ENCODE measurements around the gene NCK1.

The NCK1 gene

DNA sequence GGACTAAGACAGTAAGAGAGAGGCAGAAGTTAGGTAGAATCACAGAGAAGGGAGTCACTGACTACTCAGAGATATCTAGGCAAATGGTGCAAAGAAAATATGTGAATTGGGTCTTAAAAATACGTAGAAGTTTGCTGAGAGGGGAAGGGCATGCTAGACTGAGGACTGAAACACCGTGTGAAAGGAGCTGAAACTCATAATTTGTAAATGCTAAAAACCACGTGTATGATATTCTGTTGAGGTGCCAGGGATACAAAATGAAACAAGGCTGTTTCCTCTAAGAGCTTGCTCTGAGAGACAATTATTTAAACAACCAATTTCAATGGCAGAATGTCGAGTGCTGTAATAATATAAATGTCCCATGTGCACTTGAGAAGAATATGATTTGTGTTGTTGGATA, 47.2 kb downstream of the NCK1 start:
- DNase-seq, result no peak

GRCh38 chr3:136910697-136911096, 48.7 kb downstream of the NCK1 start:
- no peak for DNase-seq

DNA sequence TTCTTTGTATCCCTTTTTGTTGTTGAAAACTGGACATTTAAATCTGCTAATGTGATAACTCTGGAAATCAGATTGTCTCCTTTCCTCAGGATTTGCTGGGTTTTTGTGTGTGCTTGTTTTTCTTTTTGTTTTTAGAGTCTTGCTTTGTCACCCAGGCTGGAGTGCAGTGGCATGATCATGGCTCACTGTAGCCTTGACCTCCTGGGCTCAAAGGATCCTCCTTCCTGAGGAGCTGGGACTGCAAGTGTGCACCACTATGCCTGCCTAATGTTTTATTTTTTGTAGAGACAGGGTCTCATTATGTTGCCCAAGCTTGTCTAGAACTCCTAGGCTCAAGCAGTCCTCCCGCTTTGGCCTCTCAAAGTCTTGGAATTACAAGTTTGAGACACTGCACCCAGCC, 51.2 kb downstream of the NCK1 start:
- DNase-seq, result no peak

DNA sequence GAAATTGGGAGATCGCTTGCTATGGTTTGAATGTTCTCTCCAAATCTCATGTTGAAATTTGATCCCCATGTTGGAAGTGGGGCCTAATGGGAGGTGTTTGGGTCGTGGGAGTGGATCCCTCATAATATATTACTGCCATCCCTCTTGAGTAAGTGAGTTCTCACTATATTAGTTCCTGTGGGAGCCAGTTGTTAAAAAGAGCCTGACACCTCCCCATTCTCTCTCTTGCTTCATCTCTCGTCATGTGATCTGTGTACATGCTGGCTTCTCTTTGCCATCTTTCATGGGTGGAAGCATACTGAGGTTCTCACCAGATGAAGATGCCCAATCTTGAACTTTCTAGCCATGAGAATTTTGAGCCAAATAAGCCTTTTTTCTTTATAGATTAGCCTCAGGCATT, 52.7 kb downstream of the NCK1 start:
- DNase-seq, result no peak

GRCh38 chr3:136916223-136916622, 54.2 kb downstream of the NCK1 start:
- DNase-seq, result no peak

DNA sequence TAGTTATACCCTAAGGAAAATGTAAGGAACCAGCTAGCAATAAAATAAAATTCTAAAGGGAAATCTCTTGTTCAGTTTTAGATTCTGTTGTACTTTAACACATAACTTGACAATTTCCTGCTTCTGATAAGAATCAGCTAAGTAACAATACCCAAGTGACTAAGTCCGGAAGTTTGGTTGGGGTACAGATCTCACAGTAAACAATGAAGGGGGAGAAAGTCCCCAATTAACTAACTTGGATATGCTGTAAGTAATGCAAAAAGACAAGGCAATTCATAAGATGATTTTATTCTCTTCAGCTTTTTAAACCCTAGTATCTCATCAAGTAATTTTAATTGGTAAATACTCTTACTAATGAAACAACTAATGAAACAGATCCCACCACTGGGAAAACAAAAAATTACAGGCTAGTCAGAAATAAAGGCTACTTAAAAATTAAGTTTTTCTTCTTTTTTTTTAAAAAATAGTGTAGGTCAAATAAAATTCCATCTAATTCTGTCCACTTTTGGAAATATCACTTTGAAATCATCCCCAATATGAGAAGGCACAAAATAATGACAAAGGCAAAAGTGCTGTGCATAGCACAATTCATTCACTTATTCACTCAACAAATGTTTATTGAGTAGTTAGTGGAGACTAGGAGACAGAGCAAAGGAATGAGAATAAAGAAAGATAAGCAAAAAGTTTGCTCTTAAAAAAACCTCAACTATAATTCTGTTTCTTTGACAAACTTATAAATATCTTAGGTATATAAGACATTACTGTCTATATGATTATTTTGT, 58.0 kb downstream of the NCK1 start:
- DNase-seq, result no peak

GRCh38 chr3:136920904-136921611, 59.0 kb downstream of the NCK1 start:
- DNase-seq, result no peak

DNA sequence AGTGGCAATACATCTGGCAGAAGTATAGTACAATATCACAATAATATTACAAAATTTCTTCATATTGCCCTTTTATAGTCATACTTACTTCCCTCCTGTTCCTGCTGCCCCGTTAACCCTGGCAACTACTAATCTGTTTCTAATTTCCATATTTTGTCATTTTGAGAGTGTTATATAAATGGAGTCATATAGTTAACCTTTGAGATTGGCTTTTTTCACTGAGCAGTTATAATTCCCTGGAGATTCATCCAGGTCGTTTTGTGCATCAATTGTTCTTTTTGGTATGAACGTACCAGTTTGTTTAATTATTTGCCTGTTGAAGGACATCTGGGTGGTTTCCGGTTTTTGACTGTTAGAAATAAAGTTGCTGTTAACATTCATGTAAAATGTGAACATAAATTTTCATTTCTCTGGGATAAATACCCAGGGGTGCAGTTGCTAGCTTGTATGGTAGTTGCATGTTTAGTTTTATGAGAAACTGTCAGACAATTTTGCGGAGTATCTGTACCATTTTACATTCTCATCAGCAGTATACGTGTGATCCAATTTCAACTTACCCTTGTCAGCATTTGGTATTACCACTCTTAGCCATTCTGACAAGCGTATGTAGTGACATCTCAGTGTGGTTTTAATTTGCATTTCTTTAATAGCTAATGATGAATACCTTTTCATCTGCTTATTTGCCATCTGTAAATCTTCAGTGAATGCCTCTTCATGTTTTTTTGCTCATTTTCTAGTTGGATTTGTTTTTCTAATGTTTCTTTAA, 63.6 kb downstream of the NCK1 start:
- DNase-seq, result no peak

GRCh38 chr3:136928240-136928639, 66.2 kb downstream of the NCK1 start:
- DNase-seq, result no peak

GRCh38 chr3:136929977-136930670, 68.1 kb downstream of the NCK1 start:
- no peak for DNase-seq

- DNase-seq, result no peak
Measured at GRCh38 chr3:136931606-136932005, 69.6 kb downstream of the NCK1 start.

DNA sequence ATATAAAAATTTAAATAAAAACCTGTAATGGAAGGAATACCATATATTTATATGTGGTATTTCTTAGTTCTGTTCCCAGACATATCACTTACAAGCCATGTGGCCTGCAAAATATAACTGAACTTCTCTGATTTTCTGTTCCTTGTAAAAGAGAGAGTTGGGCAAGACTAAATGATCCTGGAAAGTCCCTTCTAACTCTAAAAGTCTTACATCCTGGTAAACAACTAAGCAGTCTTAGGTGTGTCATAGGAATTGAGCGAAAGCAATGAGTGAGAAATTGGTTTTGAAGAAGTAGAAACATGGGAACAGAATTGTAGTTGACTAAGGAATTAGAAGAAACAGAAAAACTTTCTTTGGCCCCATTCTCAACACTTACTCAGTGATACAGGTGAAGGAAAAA, 70.5 kb downstream of the NCK1 start:
- DNase-seq, result no peak

DNA sequence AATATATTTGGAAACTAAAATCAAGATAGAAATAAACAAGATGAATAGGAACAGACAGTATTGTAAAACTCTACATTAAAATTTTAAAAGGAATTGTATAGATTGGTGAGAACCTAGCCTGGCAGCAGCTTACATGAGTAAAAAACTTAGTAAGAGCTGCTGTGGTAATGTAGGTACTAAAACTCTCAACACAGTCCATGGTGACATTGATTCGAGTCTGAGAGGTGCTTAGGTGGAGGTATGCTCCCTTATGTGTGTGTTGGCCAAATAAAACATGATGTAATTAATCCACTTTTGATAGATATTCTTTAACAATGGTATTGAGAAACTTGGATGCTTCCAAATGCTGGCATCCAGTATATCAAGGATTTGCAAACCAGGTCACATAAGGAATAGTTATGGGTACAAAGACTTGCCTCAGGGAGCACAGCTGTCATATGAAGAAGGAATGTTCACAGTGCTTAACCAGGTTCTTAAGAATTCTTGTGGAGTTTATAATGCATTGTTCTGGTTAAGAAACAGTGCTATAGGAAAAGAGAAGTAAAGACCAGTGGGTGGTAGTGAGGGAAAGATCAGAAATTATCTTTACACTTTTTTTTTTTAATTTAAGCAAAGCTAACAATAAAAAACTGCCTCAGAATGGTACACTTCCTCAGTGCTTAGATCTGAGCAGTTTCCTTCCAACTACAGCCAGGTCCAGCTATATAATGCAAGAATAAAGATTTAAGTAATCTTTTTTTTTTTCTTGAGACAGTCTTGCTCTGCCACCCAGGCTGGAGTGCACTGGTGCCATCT, 71.2 kb downstream of the NCK1 start:
- no peak for DNase-seq

DNA sequence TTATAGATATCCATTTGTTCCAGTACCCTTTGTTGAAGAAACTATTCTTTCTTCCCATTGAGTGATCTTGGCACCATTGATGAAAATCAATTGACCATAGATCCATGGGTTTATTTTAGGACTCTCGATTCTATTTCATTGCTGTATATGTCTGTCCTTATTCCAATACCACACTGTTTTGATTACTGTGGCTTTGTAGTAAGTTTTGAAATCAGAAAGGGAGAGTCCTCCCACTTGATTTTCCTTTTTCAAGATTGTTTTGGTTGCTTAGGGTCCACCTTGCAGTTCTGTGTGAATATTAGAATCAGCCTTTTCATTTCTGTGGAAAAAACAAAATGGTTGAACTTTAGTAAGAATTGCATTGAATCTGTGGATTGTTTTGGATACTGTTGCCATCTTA, 75.2 kb downstream of the NCK1 start:
- DNase-seq, result no peak

- DNase-seq, result no peak
Measured at GRCh38 chr3:136937851-136938250, 75.8 kb downstream of the NCK1 start.

- no peak for DNase-seq
Measured at GRCh38 chr3:136938334-136938733, 76.3 kb downstream of the NCK1 start.

GRCh38 chr3:136939489-136939888, 77.5 kb downstream of the NCK1 start:
- no peak for DNase-seq

GRCh38 chr3:136942803-136943202, 80.8 kb downstream of the NCK1 start:
- DNase-seq, result no peak

DNA sequence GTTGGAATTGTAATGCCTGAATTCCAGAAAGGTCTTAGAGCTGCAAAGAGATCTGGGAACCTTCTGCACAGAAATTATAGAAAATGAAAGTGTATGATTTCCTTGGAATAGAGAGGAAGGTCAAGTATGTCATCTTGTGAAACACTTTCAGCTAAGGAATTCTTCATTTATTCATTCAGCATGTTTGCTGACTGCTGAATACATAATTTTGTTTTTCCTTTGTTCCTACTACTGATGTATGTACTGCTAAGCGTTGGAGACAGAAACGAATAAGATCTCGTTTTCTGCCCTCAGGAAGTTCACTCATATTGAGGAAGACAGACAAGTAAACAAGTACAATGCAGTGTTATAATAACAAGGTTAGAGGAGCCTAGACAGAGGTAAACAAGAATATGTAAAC, 81.4 kb downstream of the NCK1 start:
- DNase-seq, result no peak

DNA sequence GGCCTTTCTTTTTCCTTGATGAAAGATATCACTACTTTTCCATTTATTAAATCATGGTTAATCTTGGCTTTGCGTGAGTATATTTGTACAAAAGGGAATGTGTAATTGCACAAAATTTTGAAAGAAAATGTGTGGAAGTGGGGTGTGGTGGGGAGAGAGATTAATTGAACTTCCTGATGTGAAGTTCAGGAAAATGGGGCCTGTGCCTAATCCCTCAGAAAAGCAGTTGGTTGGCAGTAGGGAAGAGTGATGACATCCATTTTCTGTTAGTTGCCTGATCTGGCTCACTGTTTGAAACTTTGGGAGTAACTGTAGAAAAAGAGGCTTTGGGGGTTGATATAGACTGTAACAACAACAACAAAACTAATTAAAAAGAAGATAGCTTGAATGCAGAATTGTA, 85.0 kb downstream of the NCK1 start:
- DNase-seq, result no peak

DNA sequence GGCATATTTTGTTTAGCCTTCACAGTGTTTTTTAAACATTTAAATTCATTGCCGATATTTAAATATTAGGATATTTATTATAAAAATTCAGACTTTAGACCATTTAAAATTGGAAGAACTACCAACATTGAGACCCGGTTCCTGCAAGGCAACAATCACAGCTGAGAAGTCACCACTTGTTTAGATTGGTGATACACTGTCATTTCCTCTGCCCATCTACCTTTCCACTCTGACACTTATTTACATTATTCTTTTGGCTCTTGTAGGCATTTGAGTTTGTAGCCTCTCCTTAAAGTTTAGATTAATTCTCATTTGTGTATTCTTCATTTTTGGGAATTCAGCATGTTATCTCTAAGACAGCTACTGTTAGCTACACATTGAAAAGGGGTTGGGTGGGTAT, 85.5 kb downstream of the NCK1 start:
- DNase-seq, result no peak

DNA sequence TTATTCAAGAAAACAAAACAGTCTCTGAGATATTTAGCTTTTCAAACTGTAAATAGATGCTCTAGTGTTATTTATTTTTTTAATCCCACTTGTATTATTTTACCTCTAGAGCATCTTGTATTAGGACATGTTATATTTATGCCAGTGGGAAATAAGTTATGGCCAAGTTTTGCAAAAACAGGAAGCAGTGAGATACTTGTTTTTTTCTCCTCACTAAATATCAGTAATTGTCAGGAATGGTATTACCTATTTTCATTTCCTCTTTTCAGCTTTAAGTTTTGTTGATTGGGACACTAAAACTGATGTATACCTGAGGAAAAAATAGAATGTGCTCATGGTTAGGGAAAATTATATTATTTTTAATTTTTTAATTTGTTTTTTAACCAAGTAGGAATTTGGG, 87.1 kb downstream of the NCK1 start:
- DNase-seq, result no peak

All from T-helper 9 cell (primary cell).